OCI-LY3 (cell line): ENCODE measurements around the gene ZNF778.

Experiments used
- H2AFZ ChIP-seq: fragments of 200-600, 300-600 bp; shearing (Covaris generic); 2 replicates; pipeline ENCODE4 v1.6.0; 2014; ENCODE audit warnings: antibody characterized with exemption, low read depth, low read length
- H3K27ac ChIP-seq: fragments of 200-600, 300-600 bp; sonication (generic); 2 replicates; pipeline ENCODE4 v1.5.1; 2014; ENCODE audit warnings: mild to moderate bottlenecking, low read length, moderate library complexity, mixed read lengths
- H3K27me3 ChIP-seq: fragments of 200-600, 300-600 bp; sonication (generic); 2 replicates; pipeline ENCODE4 v1.6.1; 2014; ENCODE audit warnings: low read depth, low read length, mixed read lengths
- H3K36me3 ChIP-seq: fragments of 200-600, 300-600 bp; sonication (generic); replicated peaks from 2 replicates; pipeline ENCODE3; 2014; ENCODE audit warnings: low read depth, low read length, mixed read lengths
- H3K4me1 ChIP-seq: fragments of 300-600, 200-600 bp; sonication (generic); 2 replicates; pipeline ENCODE4 v1.6.1; 2014; ENCODE audit warnings: low read length, mixed read lengths
- H3K4me2 ChIP-seq: fragments of 200-600, 300-600 bp; sonication (generic); 2 replicates; pipeline ENCODE4 v1.6.1; 2014; ENCODE audit warnings: low read length, mixed read lengths
- H3K4me3 ChIP-seq: fragments of 300-600, 200-600 bp; sonication (generic); 2 replicates; pipeline ENCODE4 v1.5.1; 2014; ENCODE audit warnings: antibody characterized with exemption, mild to moderate bottlenecking, low read length, moderate library complexity
- H3K79me2 ChIP-seq: fragments of 300-600, 200-600 bp; shearing (Covaris generic); 2 replicates; pipeline ENCODE4 v1.6.1; 2014; ENCODE audit warnings: mild to moderate bottlenecking, low read length, mixed read lengths
- H3K9ac ChIP-seq: fragments of 300-600, 200-600 bp; shearing (Covaris generic); 2 replicates; pipeline ENCODE4 v1.6.0; 2014; ENCODE audit warnings: mild to moderate bottlenecking, low read length, moderate library complexity
- H3K9me3 ChIP-seq: fragments of 200-600, 300-600 bp; shearing (Covaris generic); 2 replicates; pipeline ENCODE4 v1.6.1; 2014; ENCODE audit warnings: low read length, mixed read lengths; ENCODE audit not compliant: insufficient read depth
- H4K20me1 ChIP-seq: fragments of 200-600, 300-600 bp; sonication (generic); 2 replicates; pipeline ENCODE4 v1.6.1; 2016; ENCODE audit warnings: low read length, mixed read lengths; ENCODE audit not compliant: insufficient read depth
- EZH2phosphoT487 ChIP-seq: fragments of 200-600 bp; shearing (Covaris generic); IDR thresholded peaks from 2 replicates; pipeline ENCODE4 v1.6.1; 2018; ENCODE audit warnings: antibody characterized with exemption, mixed run types, low read depth
- TF ChIP-seq, protein P1 (sequence below): fragments of 200-600, 300-600 bp; sonication (generic); IDR thresholded peaks from 2 replicates; pipeline ENCODE4 v1.5.1; 2014; ENCODE audit warnings: antibody characterized with exemption, low read length, low read depth

The ZNF778 gene

DNA sequence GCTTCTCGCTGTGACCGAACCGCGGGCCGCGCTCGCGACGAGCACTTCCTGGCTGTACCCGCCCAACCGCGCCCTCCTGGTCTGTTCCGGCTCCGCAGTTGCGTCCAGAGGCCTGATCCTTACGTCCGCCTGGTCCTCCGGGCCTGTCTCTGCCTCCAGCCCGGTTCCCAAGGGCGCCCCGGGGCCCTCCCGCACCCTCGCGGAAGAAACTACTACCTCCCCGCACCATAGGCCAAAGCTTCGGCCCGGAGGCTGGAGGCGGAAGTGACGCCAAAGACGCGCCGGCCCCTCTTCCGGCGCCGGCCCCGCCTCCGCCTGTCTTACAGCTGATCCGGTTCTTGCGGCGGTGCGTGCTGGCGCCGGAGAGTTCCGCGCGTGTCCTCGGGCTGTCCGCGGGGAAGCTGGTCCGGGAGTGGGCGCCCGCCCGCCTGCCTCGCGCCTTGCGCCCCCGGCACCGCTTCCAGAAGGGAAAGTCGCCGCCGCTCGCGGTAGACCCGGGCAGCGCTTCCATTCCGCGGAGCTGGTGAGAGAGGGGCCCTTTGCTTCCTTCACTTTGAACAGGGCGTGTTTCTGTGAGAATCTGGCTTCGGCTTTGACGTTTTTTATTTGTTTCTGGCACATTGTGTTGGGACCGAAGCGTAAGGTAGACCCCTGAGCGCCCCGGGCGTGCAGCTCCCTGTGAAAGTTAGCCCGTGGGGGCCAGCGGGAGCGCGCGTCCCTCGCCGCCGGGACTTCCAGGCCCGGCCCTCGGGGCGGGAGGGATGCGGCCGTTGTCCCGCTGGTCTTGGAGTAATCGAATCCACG, at the start of gene ZNF778:
Gene ZNF778 (plus strand): TSS at position 316 of the 804 bp plus-strand sequence. CDS start 3,425 bp downstream, outside the sequence.
- H3K9me3 ChIP-seq, result no peaks in the 10 kb centered on the region
- peaks cover 5% of the 10 kb centered on the region for H3K36me3 ChIP-seq
- peak within 1 kb of the TSS; percentile 87 for H3K4me3 ChIP-seq
- H3K4me2 ChIP-seq, result peak within 1 kb of the TSS; percentile 88
- H3K4me1 ChIP-seq, result peaks cover 5% of the 10 kb centered on the region; the same call in 1 of the 2 replicates
- H2AFZ ChIP-seq, result peak within 1 kb of the TSS; percentile 66
- TF ChIP-seq, protein P1, sequence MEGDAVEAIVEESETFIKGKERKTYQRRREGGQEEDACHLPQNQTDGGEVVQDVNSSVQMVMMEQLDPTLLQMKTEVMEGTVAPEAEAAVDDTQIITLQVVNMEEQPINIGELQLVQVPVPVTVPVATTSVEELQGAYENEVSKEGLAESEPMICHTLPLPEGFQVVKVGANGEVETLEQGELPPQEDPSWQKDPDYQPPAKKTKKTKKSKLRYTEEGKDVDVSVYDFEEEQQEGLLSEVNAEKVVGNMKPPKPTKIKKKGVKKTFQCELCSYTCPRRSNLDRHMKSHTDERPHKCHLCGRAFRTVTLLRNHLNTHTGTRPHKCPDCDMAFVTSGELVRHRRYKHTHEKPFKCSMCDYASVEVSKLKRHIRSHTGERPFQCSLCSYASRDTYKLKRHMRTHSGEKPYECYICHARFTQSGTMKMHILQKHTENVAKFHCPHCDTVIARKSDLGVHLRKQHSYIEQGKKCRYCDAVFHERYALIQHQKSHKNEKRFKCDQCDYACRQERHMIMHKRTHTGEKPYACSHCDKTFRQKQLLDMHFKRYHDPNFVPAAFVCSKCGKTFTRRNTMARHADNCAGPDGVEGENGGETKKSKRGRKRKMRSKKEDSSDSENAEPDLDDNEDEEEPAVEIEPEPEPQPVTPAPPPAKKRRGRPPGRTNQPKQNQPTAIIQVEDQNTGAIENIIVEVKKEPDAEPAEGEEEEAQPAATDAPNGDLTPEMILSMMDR, result no peak
- TF ChIP-seq EZH2phosphoT487, result no peak
- peak within 1 kb of the TSS; percentile 78 for H3K9ac ChIP-seq
- H3K27me3 ChIP-seq, result no peaks in the 10 kb centered on the region
- peak within 1 kb of the TSS; percentile 63 for H3K27ac ChIP-seq
- peaks cover 4% of the 10 kb centered on the region; the same call in 1 of the 2 replicates for H3K79me2 ChIP-seq
- H4K20me1 ChIP-seq, result no peaks in the 10 kb centered on the region

DNA sequence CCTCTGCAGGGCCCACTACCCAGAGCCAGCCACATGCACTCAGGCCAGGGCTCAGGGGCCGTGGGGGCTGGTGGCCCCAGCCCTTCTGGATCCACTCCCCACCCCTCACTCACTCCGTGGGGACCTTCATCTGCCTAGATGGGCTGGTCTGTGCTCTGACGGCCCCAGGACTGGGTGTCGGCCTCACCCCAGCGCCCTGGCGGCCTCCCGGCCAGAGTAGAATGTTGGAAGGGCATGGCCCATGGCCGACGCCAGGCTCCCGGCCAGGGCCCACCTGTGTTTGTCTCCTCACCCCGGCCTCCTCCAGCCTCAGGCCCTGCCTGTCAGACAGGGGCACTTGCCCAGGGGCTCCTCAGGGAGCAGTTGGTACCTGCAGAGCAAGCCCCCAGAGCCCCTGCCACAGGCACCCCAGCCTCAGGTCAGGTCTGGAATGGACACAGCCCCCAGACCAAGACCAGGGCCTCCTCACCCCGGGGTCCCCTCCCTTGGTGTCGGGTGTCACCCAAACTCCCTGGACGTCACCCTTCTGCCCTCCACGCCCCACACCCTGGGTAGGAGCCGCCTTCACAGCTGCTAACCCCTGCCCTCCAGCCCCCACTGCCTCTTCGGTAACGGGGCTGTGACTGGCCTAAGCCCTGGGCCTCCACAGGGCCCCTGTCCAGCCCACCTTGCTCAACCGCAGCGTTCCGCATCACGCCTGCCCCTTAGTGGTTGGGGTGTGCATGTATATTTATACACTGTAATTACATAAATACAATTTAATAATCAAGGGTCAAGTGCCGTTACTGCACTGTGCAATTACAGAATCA, 48.9 kb upstream of the ZNF778 start:
- no peak for TF ChIP-seq EZH2phosphoT487
- TF ChIP-seq, protein P1, result peak; percentile 48
- Histone ChIP-seq H3K27me3 (peaks cover 41% of the 10 kb centered on the region), H4K20me1 (no peaks in the 10 kb centered on the region), H3K36me3 (no peaks in the 10 kb centered on the region), H3K4me3 (no peak overlapping the region), H3K4me1 (peaks cover 33% of the 10 kb centered on the region), H3K9me3 (no peaks in the 10 kb centered on the region), H3K27ac (no peak overlapping the region), H3K9ac (no peak overlapping the region), H3K79me2 (no peaks in the 10 kb centered on the region), H3K4me2 (no peak overlapping the region), H2AFZ (no peak overlapping the region; the same call in 1 of the 2 replicates)

DNA sequence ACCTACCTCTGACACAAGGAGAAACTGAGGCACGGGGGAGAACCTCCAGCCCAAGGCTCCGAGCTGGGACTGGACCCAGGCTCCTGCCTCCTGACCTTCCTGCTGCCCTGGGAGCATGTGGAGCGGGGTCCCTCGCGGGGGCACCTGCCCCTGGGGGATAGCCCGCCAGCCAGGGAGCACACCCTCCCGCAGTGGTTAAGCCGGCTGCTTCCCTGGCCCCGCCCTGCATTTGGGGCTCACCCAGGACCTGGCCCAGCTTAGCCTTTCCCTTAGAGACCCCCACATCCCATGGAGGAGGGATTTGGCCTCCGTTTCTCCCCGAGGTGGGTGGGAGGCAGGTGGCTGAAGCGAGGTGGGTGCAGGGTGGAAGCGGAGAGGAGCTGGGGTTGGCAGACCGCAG, 47.7 kb upstream of the ZNF778 start:
- Histone ChIP-seq H4K20me1 (no peaks in the 10 kb centered on the region; the same call in 1 of the 2 replicates), H3K9me3 (no peaks in the 10 kb centered on the region), H3K4me1 (peaks cover 33% of the 10 kb centered on the region), H3K4me2 (peak overlapping the region; percentile 99; the same call in 1 of the 2 replicates), H3K36me3 (no peaks in the 10 kb centered on the region), H3K9ac (no peak overlapping the region), H3K27me3 (peaks cover 45% of the 10 kb centered on the region), H3K4me3 (no peak overlapping the region), H2AFZ (no peak overlapping the region), H3K79me2 (no peaks in the 10 kb centered on the region), H3K27ac (no peak overlapping the region)
- TF ChIP-seq, protein P1, result no peak
- no peak for TF ChIP-seq EZH2phosphoT487
